ENCODE data around the gene LEKR1.
A peak's percentile ranks its signal among the peaks of the same experiment; 100 is the strongest.
"Not testable (repeated sequence)": the region's sequence is repeated elsewhere in the genome, so short reads cannot be mapped to it uniquely, and the experiment has no call there.

The LEKR1 gene

GRCh38 chr3:156793851-156794250, 32.3 kb upstream of the LEKR1 start:
- H3K4me3 ChIP-seq (ENCODE audit: control insufficient read depth in 1 of 7, extremely low read depth in 1 of 7, insufficient read depth in 4 of 7, low read depth in 2 of 7, low read length in 6 of 7), result no peak overlapping the region
- no peaks in the 10 kb centered on the region for H3K9me3 ChIP-seq (ENCODE audit: control extremely low read depth in 1 of 5, control insufficient read depth in 4 of 5, insufficient read depth in 2 of 5, low read depth in 1 of 5, low read length in 4 of 5)
- H3K36me3 ChIP-seq (ENCODE audit: control insufficient read depth in 4 of 4, insufficient read depth in 4 of 4, low read length in 3 of 4), result no peaks in the 10 kb centered on the region
- DNase-seq, result no peak
- no peaks in the 10 kb centered on the region for H3K27me3 ChIP-seq (replicated peaks in 2 of 5; ENCODE audit: control insufficient read depth in 4 of 5, insufficient read depth in 5 of 5, low read length in 4 of 5)
- WGBS (ENCODE audit: insufficient coverage), result no CpG with 5 or more reads among the region's 2 CpGs
- H3K4me1 ChIP-seq (ENCODE audit: control extremely low read depth in 1 of 4, control insufficient read depth in 4 of 4, insufficient read depth in 4 of 4, low read length in 3 of 4), result peaks cover 0 to 14% (median 2%) of the 10 kb centered on the region in 4 experiments
- POLR2A ChIA-PET, result no interaction called here
- CTCF ChIA-PET, result interaction anchor here (0.9 kb wide), 1 partner anchor 18 kb away, joined by 3 read pairs; no protein-coding TSS in a partner anchor
- H3K27ac ChIP-seq (ENCODE audit: insufficient read depth in 1 of 2, low read depth in 1 of 2, low read length in 2 of 2, poor library complexity in 1 of 2, severe bottlenecking in 2 of 2), result no peak overlapping the region

GRCh38 chr3:156795890-156796481, 30.2 kb upstream of the LEKR1 start:
- ChIA-PET CTCF (no interaction called here), POLR2A (no interaction called here)
- Histone ChIP-seq H3K4me3 (ENCODE audit: control insufficient read depth in 1 of 7, extremely low read depth in 1 of 7, insufficient read depth in 4 of 7, low read depth in 2 of 7, low read length in 6 of 7) (no peak overlapping the region), H3K4me1 (ENCODE audit: control extremely low read depth in 1 of 4, control insufficient read depth in 4 of 4, insufficient read depth in 4 of 4, low read length in 3 of 4) (peaks cover 0 to 14% (median 2%) of the 10 kb centered on the region in 4 experiments), H3K27me3 (replicated peaks in 2 of 5; ENCODE audit: control insufficient read depth in 4 of 5, insufficient read depth in 5 of 5, low read length in 4 of 5) (no peaks in the 10 kb centered on the region), H3K9me3 (ENCODE audit: control extremely low read depth in 1 of 5, control insufficient read depth in 4 of 5, insufficient read depth in 2 of 5, low read depth in 1 of 5, low read length in 4 of 5) (peaks cover 0 to 2% (median 0%) of the 10 kb centered on the region in 5 experiments), H3K36me3 (ENCODE audit: control insufficient read depth in 4 of 4, insufficient read depth in 4 of 4, low read length in 3 of 4) (no peaks in the 10 kb centered on the region), H3K27ac (ENCODE audit: insufficient read depth in 1 of 2, low read depth in 1 of 2, low read length in 2 of 2, poor library complexity in 1 of 2, severe bottlenecking in 2 of 2) (no peak overlapping the region)
- DNase-seq, result peak in 1 of 3 donors; percentile 26

- Histone ChIP-seq H3K9me3 (ENCODE audit: control extremely low read depth in 1 of 5, control insufficient read depth in 4 of 5, insufficient read depth in 2 of 5, low read depth in 1 of 5, low read length in 4 of 5) (peaks cover 0 to 2% (median 0%) of the 10 kb centered on the region in 5 experiments), H3K27ac (ENCODE audit: insufficient read depth in 1 of 2, low read depth in 1 of 2, low read length in 2 of 2, poor library complexity in 1 of 2, severe bottlenecking in 2 of 2) (no peak overlapping the region), H3K36me3 (ENCODE audit: control insufficient read depth in 4 of 4, insufficient read depth in 4 of 4, low read length in 3 of 4) (no peaks in the 10 kb centered on the region), H3K4me1 (ENCODE audit: control extremely low read depth in 1 of 4, control insufficient read depth in 4 of 4, insufficient read depth in 4 of 4, low read length in 3 of 4) (peaks cover 0 to 9% (median 2%) of the 10 kb centered on the region in 4 experiments), H3K27me3 (replicated peaks in 2 of 5; ENCODE audit: control insufficient read depth in 4 of 5, insufficient read depth in 5 of 5, low read length in 4 of 5) (no peaks in the 10 kb centered on the region), H3K4me3 (ENCODE audit: control insufficient read depth in 1 of 7, extremely low read depth in 1 of 7, insufficient read depth in 4 of 7, low read depth in 2 of 7, low read length in 6 of 7) (no peak overlapping the region)
- WGBS (ENCODE audit: insufficient coverage), result no CpG with 5 or more reads among the region's 1 CpG
- POLR2A ChIA-PET, result interaction anchor here (0.6 kb wide), 1 partner anchor 1682 kb away, joined by 3 read pairs; no protein-coding TSS in a partner anchor
- CTCF ChIA-PET, result no interaction called here
- no peak for DNase-seq
These were observed 28.8 kb upstream of the LEKR1 start for GRCh38 chr3:156797368-156797767.

GRCh38 chr3:156800287-156800686, 25.9 kb upstream of the LEKR1 start:
- H3K36me3 ChIP-seq (ENCODE audit: control insufficient read depth in 4 of 4, insufficient read depth in 4 of 4, low read length in 3 of 4); H3K4me1 ChIP-seq (ENCODE audit: control extremely low read depth in 1 of 4, control insufficient read depth in 4 of 4, insufficient read depth in 4 of 4, low read length in 3 of 4); DNase-seq; CTCF ChIA-PET; H3K9me3 ChIP-seq (ENCODE audit: control extremely low read depth in 1 of 5, control insufficient read depth in 4 of 5, insufficient read depth in 2 of 5, low read depth in 1 of 5, low read length in 4 of 5); H3K4me3 ChIP-seq (ENCODE audit: control insufficient read depth in 1 of 7, extremely low read depth in 1 of 7, insufficient read depth in 4 of 7, low read depth in 2 of 7, low read length in 6 of 7); H3K27me3 ChIP-seq (replicated peaks in 2 of 5; ENCODE audit: control insufficient read depth in 4 of 5, insufficient read depth in 5 of 5, low read length in 4 of 5); POLR2A ChIA-PET; H3K27ac ChIP-seq (ENCODE audit: insufficient read depth in 1 of 2, low read depth in 1 of 2, low read length in 2 of 2, poor library complexity in 1 of 2, severe bottlenecking in 2 of 2): not testable (repeated sequence)
- WGBS (ENCODE audit: insufficient coverage), result 100% methylated on average over 3 of the region's 4 CpGs

GRCh38 chr3:156801746-156802145, 24.4 kb upstream of the LEKR1 start:
- Histone ChIP-seq H3K27ac (ENCODE audit: insufficient read depth in 1 of 2, low read depth in 1 of 2, low read length in 2 of 2, poor library complexity in 1 of 2, severe bottlenecking in 2 of 2) (no peak overlapping the region), H3K36me3 (ENCODE audit: control insufficient read depth in 4 of 4, insufficient read depth in 4 of 4, low read length in 3 of 4) (no peaks in the 10 kb centered on the region), H3K9me3 (ENCODE audit: control extremely low read depth in 1 of 5, control insufficient read depth in 4 of 5, insufficient read depth in 2 of 5, low read depth in 1 of 5, low read length in 4 of 5) (peaks cover 0 to 2% (median 0%) of the 10 kb centered on the region in 5 experiments), H3K27me3 (replicated peaks in 2 of 5; ENCODE audit: control insufficient read depth in 4 of 5, insufficient read depth in 5 of 5, low read length in 4 of 5) (no peaks in the 10 kb centered on the region), H3K4me1 (ENCODE audit: control extremely low read depth in 1 of 4, control insufficient read depth in 4 of 4, insufficient read depth in 4 of 4, low read length in 3 of 4) (peaks cover 0 to 6% (median 0%) of the 10 kb centered on the region in 4 experiments), H3K4me3 (ENCODE audit: control insufficient read depth in 1 of 7, extremely low read depth in 1 of 7, insufficient read depth in 4 of 7, low read depth in 2 of 7, low read length in 6 of 7) (no peak overlapping the region)
- ChIA-PET CTCF (interaction anchor here (1.8 kb wide), 1 partner anchor 11 kb away, joined by 5 read pairs; no protein-coding TSS in a partner anchor), POLR2A (no interaction called here)
- DNase-seq, result no peak
- 100% methylated on average over 2 of the region's 2 CpGs for WGBS (ENCODE audit: insufficient coverage)

- H3K36me3 ChIP-seq (ENCODE audit: control insufficient read depth in 4 of 4, insufficient read depth in 4 of 4, low read length in 3 of 4), result no peaks in the 10 kb centered on the region
- H3K27ac ChIP-seq (ENCODE audit: insufficient read depth in 1 of 2, low read depth in 1 of 2, low read length in 2 of 2, poor library complexity in 1 of 2, severe bottlenecking in 2 of 2), result no peak overlapping the region
- H3K9me3 ChIP-seq (ENCODE audit: control extremely low read depth in 1 of 5, control insufficient read depth in 4 of 5, insufficient read depth in 2 of 5, low read depth in 1 of 5, low read length in 4 of 5), result peaks cover 0 to 2% (median 0%) of the 10 kb centered on the region in 5 experiments
- DNase-seq, result no peak
- H3K4me1 ChIP-seq (ENCODE audit: control extremely low read depth in 1 of 4, control insufficient read depth in 4 of 4, insufficient read depth in 4 of 4, low read length in 3 of 4), result peaks cover 0 to 8% (median 0%) of the 10 kb centered on the region in 4 experiments
- POLR2A ChIA-PET, result no interaction called here
- no peak overlapping the region for H3K4me3 ChIP-seq (ENCODE audit: control insufficient read depth in 1 of 7, extremely low read depth in 1 of 7, insufficient read depth in 4 of 7, low read depth in 2 of 7, low read length in 6 of 7)
- no peaks in the 10 kb centered on the region for H3K27me3 ChIP-seq (replicated peaks in 2 of 5; ENCODE audit: control insufficient read depth in 4 of 5, insufficient read depth in 5 of 5, low read length in 4 of 5)
- CTCF ChIA-PET, result interaction anchor here (1.5 to 1.8 kb wide), 2 partner anchors 10 to 129 kb away, joined by 3 to 5 read pairs; partner anchors contain the start of gene TIPARP
These were observed 23.1 kb upstream of the LEKR1 start for GRCh38 chr3:156802821-156803606.

Measured in common myeloid progenitor, CD34-positive (primary cell).